ENCODE results near the gene LHFPL6.

DNA sequence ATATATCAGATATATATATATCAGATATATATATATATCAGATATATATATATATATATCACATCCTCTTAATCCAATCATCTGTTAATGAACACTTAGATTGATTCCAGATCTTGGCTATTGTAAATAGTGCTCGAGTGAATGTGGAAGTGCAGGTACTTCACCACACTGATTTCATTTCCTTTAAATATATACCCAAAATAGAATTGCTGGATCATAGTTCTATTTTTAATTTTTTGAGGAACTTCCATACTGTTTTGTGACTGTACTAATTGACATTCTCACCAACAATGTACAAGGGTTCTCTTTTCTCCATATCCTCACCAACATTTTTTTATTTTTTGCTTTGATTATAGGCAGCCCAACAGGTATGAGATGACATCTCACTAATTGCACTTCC lies 287.2 kb downstream of the LHFPL6 start:
- TF ChIP-seq, protein P1, sequence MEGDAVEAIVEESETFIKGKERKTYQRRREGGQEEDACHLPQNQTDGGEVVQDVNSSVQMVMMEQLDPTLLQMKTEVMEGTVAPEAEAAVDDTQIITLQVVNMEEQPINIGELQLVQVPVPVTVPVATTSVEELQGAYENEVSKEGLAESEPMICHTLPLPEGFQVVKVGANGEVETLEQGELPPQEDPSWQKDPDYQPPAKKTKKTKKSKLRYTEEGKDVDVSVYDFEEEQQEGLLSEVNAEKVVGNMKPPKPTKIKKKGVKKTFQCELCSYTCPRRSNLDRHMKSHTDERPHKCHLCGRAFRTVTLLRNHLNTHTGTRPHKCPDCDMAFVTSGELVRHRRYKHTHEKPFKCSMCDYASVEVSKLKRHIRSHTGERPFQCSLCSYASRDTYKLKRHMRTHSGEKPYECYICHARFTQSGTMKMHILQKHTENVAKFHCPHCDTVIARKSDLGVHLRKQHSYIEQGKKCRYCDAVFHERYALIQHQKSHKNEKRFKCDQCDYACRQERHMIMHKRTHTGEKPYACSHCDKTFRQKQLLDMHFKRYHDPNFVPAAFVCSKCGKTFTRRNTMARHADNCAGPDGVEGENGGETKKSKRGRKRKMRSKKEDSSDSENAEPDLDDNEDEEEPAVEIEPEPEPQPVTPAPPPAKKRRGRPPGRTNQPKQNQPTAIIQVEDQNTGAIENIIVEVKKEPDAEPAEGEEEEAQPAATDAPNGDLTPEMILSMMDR (IDR thresholded peaks at IDR 0.05): no peak
- TF ChIP-seq, protein P2, sequence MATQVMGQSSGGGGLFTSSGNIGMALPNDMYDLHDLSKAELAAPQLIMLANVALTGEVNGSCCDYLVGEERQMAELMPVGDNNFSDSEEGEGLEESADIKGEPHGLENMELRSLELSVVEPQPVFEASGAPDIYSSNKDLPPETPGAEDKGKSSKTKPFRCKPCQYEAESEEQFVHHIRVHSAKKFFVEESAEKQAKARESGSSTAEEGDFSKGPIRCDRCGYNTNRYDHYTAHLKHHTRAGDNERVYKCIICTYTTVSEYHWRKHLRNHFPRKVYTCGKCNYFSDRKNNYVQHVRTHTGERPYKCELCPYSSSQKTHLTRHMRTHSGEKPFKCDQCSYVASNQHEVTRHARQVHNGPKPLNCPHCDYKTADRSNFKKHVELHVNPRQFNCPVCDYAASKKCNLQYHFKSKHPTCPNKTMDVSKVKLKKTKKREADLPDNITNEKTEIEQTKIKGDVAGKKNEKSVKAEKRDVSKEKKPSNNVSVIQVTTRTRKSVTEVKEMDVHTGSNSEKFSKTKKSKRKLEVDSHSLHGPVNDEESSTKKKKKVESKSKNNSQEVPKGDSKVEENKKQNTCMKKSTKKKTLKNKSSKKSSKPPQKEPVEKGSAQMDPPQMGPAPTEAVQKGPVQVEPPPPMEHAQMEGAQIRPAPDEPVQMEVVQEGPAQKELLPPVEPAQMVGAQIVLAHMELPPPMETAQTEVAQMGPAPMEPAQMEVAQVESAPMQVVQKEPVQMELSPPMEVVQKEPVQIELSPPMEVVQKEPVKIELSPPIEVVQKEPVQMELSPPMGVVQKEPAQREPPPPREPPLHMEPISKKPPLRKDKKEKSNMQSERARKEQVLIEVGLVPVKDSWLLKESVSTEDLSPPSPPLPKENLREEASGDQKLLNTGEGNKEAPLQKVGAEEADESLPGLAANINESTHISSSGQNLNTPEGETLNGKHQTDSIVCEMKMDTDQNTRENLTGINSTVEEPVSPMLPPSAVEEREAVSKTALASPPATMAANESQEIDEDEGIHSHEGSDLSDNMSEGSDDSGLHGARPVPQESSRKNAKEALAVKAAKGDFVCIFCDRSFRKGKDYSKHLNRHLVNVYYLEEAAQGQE (IDR thresholded peaks at IDR 0.05; ENCODE audit: insufficient read depth in 1 of 2, low read depth in 2 of 2, low read length in 1 of 2): no peak
- TF ChIP-seq TCF7L2 (IDR thresholded peaks at IDR 0.05; ENCODE audit: low read depth, low read length): no peak
- TF ChIP-seq POLR2AphosphoS5 (IDR thresholded peaks at IDR 0.05; ENCODE audit: low read depth, low read length): no peak

Data from Panc1 (cell line).